ENCODE results near the gene RBMS1.

- TF ChIP-seq, protein P1, sequence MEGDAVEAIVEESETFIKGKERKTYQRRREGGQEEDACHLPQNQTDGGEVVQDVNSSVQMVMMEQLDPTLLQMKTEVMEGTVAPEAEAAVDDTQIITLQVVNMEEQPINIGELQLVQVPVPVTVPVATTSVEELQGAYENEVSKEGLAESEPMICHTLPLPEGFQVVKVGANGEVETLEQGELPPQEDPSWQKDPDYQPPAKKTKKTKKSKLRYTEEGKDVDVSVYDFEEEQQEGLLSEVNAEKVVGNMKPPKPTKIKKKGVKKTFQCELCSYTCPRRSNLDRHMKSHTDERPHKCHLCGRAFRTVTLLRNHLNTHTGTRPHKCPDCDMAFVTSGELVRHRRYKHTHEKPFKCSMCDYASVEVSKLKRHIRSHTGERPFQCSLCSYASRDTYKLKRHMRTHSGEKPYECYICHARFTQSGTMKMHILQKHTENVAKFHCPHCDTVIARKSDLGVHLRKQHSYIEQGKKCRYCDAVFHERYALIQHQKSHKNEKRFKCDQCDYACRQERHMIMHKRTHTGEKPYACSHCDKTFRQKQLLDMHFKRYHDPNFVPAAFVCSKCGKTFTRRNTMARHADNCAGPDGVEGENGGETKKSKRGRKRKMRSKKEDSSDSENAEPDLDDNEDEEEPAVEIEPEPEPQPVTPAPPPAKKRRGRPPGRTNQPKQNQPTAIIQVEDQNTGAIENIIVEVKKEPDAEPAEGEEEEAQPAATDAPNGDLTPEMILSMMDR (conservative IDR thresholded peaks at IDR 0.05; ENCODE audit: low read length) = no peak
- TF ChIP-seq EZH2phosphoT487 (IDR thresholded peaks at IDR 0.05; ENCODE audit: borderline replicate concordance) = no peak
These were observed 194.6 kb downstream of the RBMS1 start for GRCh38 chr2:160298960-160299359.
